ENCODE data around the gene MED22. TPM values are rescaled to one million over a fixed set of nuclear protein-coding genes. Genes with fewer than 3 reads are reported as not detected.
"Not testable (repeated sequence)": the region's sequence is repeated elsewhere in the genome, so short reads cannot be mapped to it uniquely, and the experiment has no call there.

Gene MED22
- total RNA-seq, 2 donors from 2014 or later, result 16.5 to 21.3 TPM

GRCh38 chr9:133323991-133324703 lies 23.8 kb downstream of the MED22 start:
- no peak for DNase-seq
- no peaks in the 10 kb centered on the region for H3K36me3 ChIP-seq
- H3K27ac ChIP-seq, result no peak overlapping the region
- H3K4me3 ChIP-seq, result no peak overlapping the region
- no peaks in the 10 kb centered on the region for H3K4me1 ChIP-seq
- no peak overlapping the region for H3K9ac ChIP-seq (ENCODE audit: low read depth in 2 of 2, low read length in 2 of 2)
- no peaks in the 10 kb centered on the region for H3K27me3 ChIP-seq
- intact Hi-C loops (cut with DNase I), result loop anchor here (10.0 kb wide), 1 partner anchor 89 kb away; no protein-coding TSS in a partner anchor
- H3K9me3 ChIP-seq, result no peaks in the 10 kb centered on the region
- no peak for TF ChIP-seq CTCF (IDR thresholded peaks at IDR 0.05)

- Histone ChIP-seq H3K9ac (ENCODE audit: low read depth in 2 of 2, low read length in 2 of 2) (no peak overlapping the region), H3K27ac (no peak overlapping the region), H3K36me3 (no peaks in the 10 kb centered on the region), H3K9me3 (no peaks in the 10 kb centered on the region), H3K27me3 (no peaks in the 10 kb centered on the region), H3K4me1 (no peaks in the 10 kb centered on the region), H3K4me3 (no peak overlapping the region)
- no peak for TF ChIP-seq CTCF (IDR thresholded peaks at IDR 0.05)
- DNase-seq, result no peak
- intact Hi-C loops (cut with DNase I), result loop anchor here (10.0 kb wide), 1 partner anchor 88 kb away; no protein-coding TSS in a partner anchor
These were observed 24.7 kb downstream of the MED22 start for GRCh38 chr9:133323211-133323610.

GRCh38 chr9:133322701-133323100 lies 25.2 kb downstream of the MED22 start:
- Histone ChIP-seq H3K9ac (ENCODE audit: low read depth in 2 of 2, low read length in 2 of 2) (no peak overlapping the region), H3K36me3 (no peaks in the 10 kb centered on the region), H3K9me3 (no peaks in the 10 kb centered on the region), H3K27me3 (no peaks in the 10 kb centered on the region), H3K4me3 (no peak overlapping the region), H3K27ac (no peak overlapping the region), H3K4me1 (no peaks in the 10 kb centered on the region)
- intact Hi-C loops (cut with DNase I), result loop anchor here (10.0 kb wide), 1 partner anchor 88 kb away; no protein-coding TSS in a partner anchor
- no peak for TF ChIP-seq CTCF (IDR thresholded peaks at IDR 0.05)
- DNase-seq, result no peak

- no peaks in the 10 kb centered on the region for H3K4me1 ChIP-seq
- H3K27ac ChIP-seq, result no peak overlapping the region
- TF ChIP-seq CTCF (IDR thresholded peaks at IDR 0.05), result no peak
- no peak overlapping the region for H3K9ac ChIP-seq (ENCODE audit: low read depth in 2 of 2, low read length in 2 of 2)
- H3K9me3 ChIP-seq, result no peaks in the 10 kb centered on the region
- no peaks in the 10 kb centered on the region for H3K36me3 ChIP-seq
- no peak overlapping the region for H3K4me3 ChIP-seq
- intact Hi-C loops (cut with DNase I), result loop anchor here (10.0 kb wide), 1 partner anchor 87 kb away; no protein-coding TSS in a partner anchor
- H3K27me3 ChIP-seq, result no peaks in the 10 kb centered on the region
- DNase-seq, result no peak
These were observed 26.5 kb downstream of the MED22 start for GRCh38 chr9:133321411-133321935.

- Histone ChIP-seq H3K27me3 (no peaks in the 10 kb centered on the region), H3K9me3 (no peaks in the 10 kb centered on the region), H3K4me3 (no peak overlapping the region), H3K4me1 (no peaks in the 10 kb centered on the region), H3K9ac (ENCODE audit: low read depth in 2 of 2, low read length in 2 of 2) (no peak overlapping the region), H3K27ac (no peak overlapping the region), H3K36me3 (no peaks in the 10 kb centered on the region)
- no peak for DNase-seq
- no peak for TF ChIP-seq CTCF (IDR thresholded peaks at IDR 0.05)
- intact Hi-C loops (cut with DNase I), result loop anchor here (10.0 kb wide), 1 partner anchor 86 kb away; no protein-coding TSS in a partner anchor
These were observed 27.5 kb downstream of the MED22 start for GRCh38 chr9:133320421-133320881.

GRCh38 chr9:133317551-133317950 lies 30.4 kb downstream of the MED22 start:
- H3K27me3 ChIP-seq; DNase-seq; H3K9ac ChIP-seq (ENCODE audit: low read depth in 2 of 2, low read length in 2 of 2); H3K4me1 ChIP-seq; H3K4me3 ChIP-seq; H3K27ac ChIP-seq; H3K36me3 ChIP-seq; H3K9me3 ChIP-seq; intact Hi-C loops (cut with DNase I): not testable (repeated sequence)
